Astrocyte (in vitro differentiated cells and primary cell): Measurements from ENCODE around the gene TMEM143. TPM values are rescaled to one million over a fixed set of nuclear protein-coding genes. Genes with fewer than 3 reads are reported as not detected.

Experiments
- DNase-seq: peaks from one replicate; pipeline ENCODE4 v3.0.0-alpha.2; 2010; ENCODE audit warnings: low read depth
- FAIRE-seq: peaks from 2 replicates; lab custom pipeline; 2011; peaks lifted over from hg19 to GRCh38; lab: Jason Lieb, UNC
- H2AFZ ChIP-seq: 2 replicates; pipeline ENCODE4 v1.6.0; 2012; ENCODE audit warnings: low read depth, low read length, inconsistent platforms
- H3K27ac ChIP-seq: 2 replicates; pipeline ENCODE4 v1.5.1; 2011; ENCODE audit warnings: low read depth, low read length, inconsistent platforms
- H3K27me3 ChIP-seq: 2 replicates; pipeline ENCODE4 v1.6.0; 2011; ENCODE audit warnings: low read length, inconsistent platforms; ENCODE audit not compliant: insufficient read depth
- H3K36me3 ChIP-seq: 2 replicates; pipeline ENCODE4 v1.5.1; 2011; ENCODE audit warnings: low read length, inconsistent platforms; ENCODE audit not compliant: insufficient read depth
- H3K4me1 ChIP-seq: 2 replicates; pipeline ENCODE4 v1.5.1; 2011; ENCODE audit warnings: low read length, inconsistent platforms; ENCODE audit not compliant: insufficient read depth
- H3K4me2 ChIP-seq: 2 replicates; pipeline ENCODE4 v1.6.0; 2012; ENCODE audit warnings: low read length, inconsistent platforms
- H3K4me3 ChIP-seq: 2 replicates; pipeline ENCODE4 v1.5.1; 2011; ENCODE audit warnings: low read depth, mild to moderate bottlenecking, low read length, inconsistent platforms; ENCODE audit not compliant: insufficient read depth
- H3K79me2 ChIP-seq: 2 replicates; pipeline ENCODE4 v1.6.0; 2012; ENCODE audit warnings: mild to moderate bottlenecking, low read length, inconsistent platforms; ENCODE audit not compliant: insufficient read depth
- H3K9ac ChIP-seq: 2 replicates; pipeline ENCODE4 v1.6.0; 2012; ENCODE audit warnings: mild to moderate bottlenecking, low read length, inconsistent platforms
- H3K9me3 ChIP-seq: 2 replicates; pipeline ENCODE4 v1.5.1; 2012; ENCODE audit warnings: low read depth, mild to moderate bottlenecking, low read length, inconsistent platforms; ENCODE audit not compliant: insufficient read depth
- H4K20me1 ChIP-seq: 2 replicates; pipeline ENCODE4 v1.6.0; 2012; ENCODE audit warnings: low read length, inconsistent platforms; ENCODE audit not compliant: insufficient read depth
- H3K27ac Mint-ChIP-seq: one replicate; pipeline ENCODE4 v1.8.0; 2021; ENCODE audit warnings: mild to moderate bottlenecking, mixed read lengths; ENCODE audit not compliant: unreplicated experiment
- H3K27me3 Mint-ChIP-seq: one replicate; pipeline ENCODE4 v1.8.0; 2021; ENCODE audit warnings: low read depth, mixed read lengths; ENCODE audit not compliant: unreplicated experiment
- H3K36me3 Mint-ChIP-seq: one replicate; pipeline ENCODE4 v1.8.0; 2021; ENCODE audit warnings: low read depth, mixed read lengths; ENCODE audit not compliant: unreplicated experiment
- H3K4me1 Mint-ChIP-seq: one replicate; pipeline ENCODE4 v1.8.0; 2021; ENCODE audit warnings: low read depth, mixed read lengths; ENCODE audit not compliant: unreplicated experiment
- H3K4me3 Mint-ChIP-seq: one replicate; pipeline ENCODE4 v1.8.0; 2021; ENCODE audit warnings: mild to moderate bottlenecking, moderate library complexity, mixed read lengths; ENCODE audit not compliant: unreplicated experiment
- H3K9me3 Mint-ChIP-seq: one replicate; pipeline ENCODE4 v1.8.0; 2021; ENCODE audit warnings: mild to moderate bottlenecking, mixed read lengths; ENCODE audit not compliant: unreplicated experiment
- CTCF ChIP-seq: IDR thresholded peaks from 2 replicates; pipeline ENCODE4 v1.5.1; 2011; ENCODE audit warnings: low read depth, mild to moderate bottlenecking, inconsistent platforms, low read length, moderate library complexity; ENCODE audit not compliant: insufficient read depth
- EZH2 ChIP-seq: IDR thresholded peaks from 2 replicates; pipeline ENCODE4 v1.6.1; 2012; ENCODE audit warnings: mild to moderate bottlenecking, low read length, inconsistent platforms; ENCODE audit not compliant: insufficient read depth
- total RNA-seq: library from RNA; stranded (reverse); gene quantifications from 2 replicates; pipeline ENCODE4 v1.2.1, GENCODE V29; 2021

TMEM143 gene
- total RNA-seq, 1 donor from 2014 or later, result 8.7 TPM

GRCh38 chr19:48353677-48354076, 10.1 kb downstream of the TMEM143 start:
- FAIRE-seq (no peak), DNase-seq (no peak)
- no peaks in the 10 kb centered on the region for H3K27me3 ChIP-seq

GRCh38 chr19:48351341-48351752, 12.4 kb downstream of the TMEM143 start:
- Mint-ChIP-seq H3K27ac (no peak overlapping the region), H3K36me3 (peaks cover 4% of the 10 kb centered on the region), H3K9me3 (peaks cover 2% of the 10 kb centered on the region), H3K4me3 (no peak overlapping the region), H3K4me1 (peaks cover 11% of the 10 kb centered on the region), H3K27me3 (peaks cover 2% of the 10 kb centered on the region)
- Histone ChIP-seq H3K4me1 (peaks cover 4% of the 10 kb centered on the region), H3K79me2 (no peaks in the 10 kb centered on the region), H3K9ac (no peak overlapping the region), H2AFZ (no peak overlapping the region), H3K27ac (no peak overlapping the region), H3K36me3 (no peaks in the 10 kb centered on the region), H3K9me3 (no peaks in the 10 kb centered on the region), H3K27me3 (no peaks in the 10 kb centered on the region), H4K20me1 (no peaks in the 10 kb centered on the region), H3K4me2 (no peak overlapping the region), H3K4me3 (no peak overlapping the region)
- DNase-seq, result peak; percentile 5
- TF ChIP-seq CTCF (peak; percentile 68), EZH2 (no peak)
- FAIRE-seq, result no peak

More at GRCh38 chr19:48353677-48354076, 10.1 kb downstream of the TMEM143 start:
- Histone ChIP-seq H3K36me3 (no peaks in the 10 kb centered on the region), H3K27ac (no peak overlapping the region), H3K4me3 (no peak overlapping the region), H2AFZ (peak overlapping the region; percentile 17), H3K9me3 (no peaks in the 10 kb centered on the region), H3K9ac (no peak overlapping the region), H3K79me2 (no peaks in the 10 kb centered on the region), H4K20me1 (no peaks in the 10 kb centered on the region), H3K4me2 (no peak overlapping the region), H3K4me1 (peaks cover 4% of the 10 kb centered on the region)
- no peak overlapping the region for H3K4me3 Mint-ChIP-seq
- H3K9me3 Mint-ChIP-seq, result peaks cover 3% of the 10 kb centered on the region
- peaks cover 1% of the 10 kb centered on the region for H3K36me3 Mint-ChIP-seq
- no peaks in the 10 kb centered on the region for H3K27me3 Mint-ChIP-seq
- peaks cover 7% of the 10 kb centered on the region for H3K4me1 Mint-ChIP-seq
- no peak for TF ChIP-seq CTCF
- no peak for TF ChIP-seq EZH2
- no peak overlapping the region for H3K27ac Mint-ChIP-seq

- Mint-ChIP-seq H3K27me3 (peaks cover 2% of the 10 kb centered on the region), H3K27ac (no peak overlapping the region), H3K36me3 (peaks cover 4% of the 10 kb centered on the region), H3K4me1 (peaks cover 11% of the 10 kb centered on the region), H3K9me3 (peaks cover 2% of the 10 kb centered on the region), H3K4me3 (no peak overlapping the region)
- Histone ChIP-seq H3K27ac (no peak overlapping the region), H3K27me3 (no peaks in the 10 kb centered on the region), H3K9ac (no peak overlapping the region), H3K36me3 (no peaks in the 10 kb centered on the region), H3K4me3 (no peak overlapping the region), H3K79me2 (no peaks in the 10 kb centered on the region), H3K4me2 (no peak overlapping the region), H4K20me1 (no peaks in the 10 kb centered on the region), H3K9me3 (no peaks in the 10 kb centered on the region), H2AFZ (no peak overlapping the region), H3K4me1 (peaks cover 4% of the 10 kb centered on the region)
- DNase-seq (no peak), FAIRE-seq (no peak)
- TF ChIP-seq CTCF (no peak), EZH2 (no peak)
Measured at GRCh38 chr19:48350856-48351255, 12.9 kb downstream of the TMEM143 start.
